HG03571 (cell line): Measurements from ENCODE around the gene OR6C65.
A peak's percentile ranks its signal among the peaks of the same experiment; 100 is the strongest.
"Not testable (repeated sequence)": the region's sequence is repeated elsewhere in the genome, so short reads cannot be mapped to it uniquely, and the experiment has no call there.

ENCODE experiments used
- ATAC-seq: cut with Tn5 transposase; IDR thresholded peaks from one replicate; pipeline ENCODE4 v1.9.1; 2021; ENCODE audit not compliant: unreplicated experiment

OR6C65 gene

DNA sequence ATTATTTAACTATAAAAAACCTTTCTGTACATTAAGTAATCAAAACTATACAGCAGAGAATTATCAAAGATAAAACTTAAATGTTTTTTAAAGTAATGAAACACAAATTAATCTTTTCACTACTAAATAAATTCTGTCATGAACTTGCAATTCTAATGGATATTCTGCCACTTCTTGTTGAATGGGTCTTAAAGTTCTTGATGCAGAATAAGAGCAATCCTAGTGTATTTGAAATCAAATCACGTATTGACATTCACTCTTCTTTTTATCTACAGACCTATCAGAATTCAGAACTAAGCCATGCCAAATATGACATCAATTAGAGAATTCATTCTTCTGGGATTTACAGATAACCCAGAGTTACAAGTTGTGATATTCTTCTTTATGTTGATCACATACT lies at the start of gene OR6C65:
Gene OR6C65, plus strand, starts transcription at position 301 of the 400 bp plus-strand sequence. Its CDS starts 0 bp downstream, at position 301.
- no peak for ATAC-seq

DNA sequence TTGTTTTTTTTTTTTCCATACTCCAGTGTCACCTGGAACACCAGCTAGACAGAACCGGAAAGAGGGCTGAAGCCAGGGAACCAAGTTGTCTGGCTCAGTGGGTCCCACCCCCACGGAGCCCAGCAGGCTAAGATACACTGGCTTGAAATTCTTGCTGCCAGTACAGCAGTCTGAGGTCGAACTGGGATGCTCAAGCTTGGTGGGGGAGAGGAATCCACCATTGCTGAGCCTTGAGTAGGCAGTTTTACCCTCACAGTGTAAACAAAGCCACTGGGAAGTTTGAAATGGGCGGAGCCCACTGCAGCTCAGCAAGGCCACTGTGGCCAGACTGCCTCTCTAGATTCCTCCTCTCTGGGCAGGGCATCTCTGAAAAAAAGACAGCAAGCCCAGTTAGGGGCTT lies 45.0 kb upstream of the OR6C65 start:
- ATAC-seq = not testable (repeated sequence)

DNA sequence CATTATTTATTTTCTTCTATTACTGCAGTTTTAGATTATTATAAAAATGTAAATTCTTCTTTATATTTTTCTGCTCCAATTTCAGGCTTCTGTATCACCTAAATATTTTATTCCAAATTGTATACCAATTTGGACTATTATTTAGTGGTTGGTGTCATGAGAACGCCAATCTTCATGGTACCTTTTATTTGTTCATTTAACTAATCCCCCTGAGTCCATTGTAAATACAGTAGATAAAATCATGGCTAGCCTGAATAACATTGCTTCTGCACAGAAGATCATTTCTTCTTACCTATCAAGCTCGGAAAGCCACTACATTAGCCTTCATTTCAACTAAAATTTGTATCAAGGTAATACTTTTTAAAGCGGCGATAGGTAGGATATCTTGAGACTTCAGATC lies 37.7 kb upstream of the OR6C65 start, which contains the start of gene OR6C75:
Gene OR6C75, plus strand, starts transcription at position 301 of the 400 bp plus-strand sequence. CDS start 2,136 bp downstream, outside the sequence.
- ATAC-seq = no peak

DNA sequence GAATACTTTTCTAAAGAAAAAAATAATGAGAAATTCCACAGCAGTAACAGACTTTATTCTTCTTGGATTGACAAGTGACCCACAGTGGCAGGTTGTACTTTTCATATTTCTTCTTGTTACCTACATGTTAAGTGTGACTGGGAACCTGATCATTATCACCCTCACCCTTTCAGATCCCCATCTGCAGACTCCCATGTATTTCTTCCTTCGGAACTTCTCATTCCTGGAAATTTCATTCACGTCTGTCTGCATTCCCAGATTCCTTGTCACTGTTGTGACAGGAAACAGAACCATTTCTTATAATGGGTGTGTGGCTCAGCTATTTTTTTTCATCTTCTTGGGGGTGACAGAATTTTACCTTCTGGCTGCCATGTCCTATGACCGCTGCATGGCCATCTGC lies 35.2 kb upstream of the OR6C65 start:
- ATAC-seq = no peak

DNA sequence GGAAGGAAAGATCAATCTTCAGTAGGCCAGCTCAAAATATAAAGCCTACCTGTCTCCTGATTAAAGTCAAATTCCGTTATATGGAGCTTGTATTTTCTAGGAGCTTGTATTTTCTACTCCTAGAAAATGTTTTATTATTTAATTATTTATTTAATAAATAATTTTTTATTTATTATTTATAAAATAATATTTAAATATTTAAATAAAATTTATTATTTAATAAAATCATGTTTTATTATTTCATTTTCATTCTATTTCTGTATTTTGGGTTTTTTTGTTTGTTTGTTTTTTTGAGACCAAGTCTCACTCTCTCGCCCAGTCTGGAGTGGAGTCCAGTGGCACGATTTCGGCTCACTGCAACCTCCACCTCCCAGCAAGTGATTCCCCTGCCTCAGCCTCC lies 27.8 kb upstream of the OR6C65 start:
- no peak for ATAC-seq

DNA sequence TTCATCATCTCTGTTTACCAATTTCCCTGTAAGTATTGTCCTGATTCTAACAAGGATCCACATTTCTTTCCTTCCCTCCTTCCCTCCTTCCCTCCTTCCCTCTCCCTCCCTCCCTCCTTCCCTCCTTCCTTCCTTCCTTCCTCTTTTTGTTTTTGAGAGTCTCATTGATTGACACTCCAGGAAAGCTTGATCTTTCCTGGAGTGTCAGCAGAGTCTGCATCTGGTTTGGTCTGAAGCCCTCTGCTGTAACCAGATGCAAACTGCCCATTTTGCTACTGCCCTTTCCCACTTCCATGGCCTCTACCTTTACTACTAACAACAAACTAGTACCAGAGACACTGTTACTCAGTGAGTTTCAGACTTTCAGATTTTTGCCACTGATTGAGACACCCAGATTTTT lies 14.4 kb upstream of the OR6C65 start:
- ATAC-seq = no peak

DNA sequence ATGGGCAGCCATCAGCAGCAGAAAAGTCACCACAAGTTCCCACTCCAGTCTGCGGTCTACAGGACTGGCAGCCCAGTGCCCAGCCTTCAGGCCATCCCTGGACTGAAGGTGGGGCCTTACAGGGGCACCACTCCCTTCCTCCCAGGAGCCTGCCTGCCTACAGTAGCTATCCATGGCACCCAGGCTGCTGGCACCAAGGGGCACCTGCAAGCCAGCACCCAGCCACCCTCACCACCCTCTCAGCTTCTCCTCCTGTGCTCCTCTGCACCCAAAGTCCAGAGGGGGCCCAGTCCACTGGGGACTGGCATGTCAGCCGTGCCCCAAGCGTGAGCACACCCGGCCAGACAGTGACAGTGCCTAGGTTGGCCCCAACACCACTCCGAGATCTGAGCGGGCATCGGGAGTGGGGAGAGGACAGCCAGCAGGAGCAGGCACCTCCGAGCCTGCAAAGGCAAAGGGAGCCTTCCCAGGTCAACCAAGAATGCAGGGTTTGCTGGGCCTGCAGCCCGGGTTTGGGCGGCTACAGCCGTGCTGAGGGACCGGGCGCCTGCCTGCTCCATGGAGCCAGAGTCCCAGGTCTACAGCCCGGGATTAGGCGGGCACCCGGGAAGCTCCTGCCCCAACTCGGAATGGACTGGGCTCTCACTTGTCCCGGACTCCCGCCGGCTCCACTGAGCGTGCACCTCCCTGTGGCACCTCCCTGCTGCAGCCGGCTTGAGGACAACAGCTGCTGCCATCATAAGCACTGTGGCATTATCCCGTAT lies 8.1 kb upstream of the OR6C65 start:
- no peak for ATAC-seq

DNA sequence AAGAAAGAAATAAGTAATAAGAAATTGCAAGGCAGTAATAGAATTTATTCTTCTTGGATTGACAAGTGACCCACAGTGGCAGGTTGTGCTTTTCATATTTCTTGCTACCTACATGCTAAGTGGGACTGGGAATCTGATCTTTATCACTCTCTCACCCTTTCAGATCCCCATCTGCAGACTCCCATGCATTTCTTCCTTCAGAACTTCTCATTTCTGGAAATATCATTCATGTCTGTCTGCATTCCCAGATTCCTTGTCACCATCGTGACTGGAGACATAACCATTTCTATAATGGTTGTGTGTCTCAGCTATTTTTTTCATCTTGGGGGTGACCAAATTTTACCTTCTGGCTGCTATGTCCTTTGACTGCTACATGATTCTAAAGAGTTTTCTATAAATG lies 4.0 kb upstream of the OR6C65 start:
- no peak for ATAC-seq

DNA sequence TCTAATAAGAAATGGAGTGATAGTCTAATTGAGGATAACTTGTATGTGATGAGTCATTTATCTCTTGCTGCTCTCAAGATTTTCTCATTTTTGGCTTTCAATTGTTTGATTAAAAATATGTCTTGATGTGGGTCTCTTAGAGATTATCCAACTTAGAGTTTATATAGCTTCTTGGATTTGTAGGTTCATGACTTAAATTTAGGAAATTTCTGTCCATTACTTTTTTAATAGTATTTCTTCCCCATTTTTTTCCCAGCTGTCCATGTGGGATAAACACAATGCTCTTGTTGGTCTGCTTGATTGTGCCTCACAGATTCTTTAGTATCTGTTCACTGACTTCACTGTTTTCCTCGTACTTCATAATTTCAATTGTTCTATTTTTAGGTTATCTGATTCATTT lies 7.5 kb downstream of the OR6C65 start:
- no peak for ATAC-seq

DNA sequence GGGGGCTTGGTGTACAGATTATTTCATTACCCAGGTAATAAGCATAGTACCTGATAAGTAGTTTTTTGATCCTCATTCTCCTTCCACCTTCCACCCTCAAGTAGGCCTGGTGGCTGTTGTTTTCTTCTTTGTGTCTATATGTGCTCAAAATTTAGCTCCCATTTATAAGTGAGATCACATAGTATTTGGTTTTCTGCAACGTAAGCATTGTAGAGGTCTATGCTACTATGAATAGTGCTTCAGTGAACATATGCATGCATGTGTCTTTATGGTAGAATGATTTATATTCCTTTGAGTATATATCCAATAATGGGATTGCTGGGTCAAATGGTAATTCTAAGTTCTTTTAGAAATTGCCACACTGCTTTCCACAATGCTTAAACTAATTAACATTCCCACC lies 8.8 kb downstream of the OR6C65 start:
- ATAC-seq = not testable (repeated sequence)

DNA sequence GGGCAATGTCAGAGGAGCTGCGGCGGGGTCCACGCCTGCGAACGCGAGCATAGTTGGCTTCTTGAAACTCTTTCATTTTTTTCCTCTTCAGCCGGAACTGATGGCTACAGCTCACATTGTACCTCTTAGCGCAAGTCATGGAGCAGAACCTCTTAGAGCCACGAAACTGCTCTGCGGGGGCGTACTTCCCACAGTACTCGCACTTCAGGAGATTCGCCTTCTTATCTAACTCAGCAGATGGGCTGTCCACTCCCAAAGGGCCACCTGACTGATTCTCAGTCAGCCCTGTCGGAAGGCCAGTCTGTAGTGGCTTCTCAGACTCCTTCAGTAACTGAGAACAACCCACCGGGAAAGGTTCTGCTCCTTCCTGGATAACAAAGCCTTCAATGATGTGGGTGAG lies 11.8 kb downstream of the OR6C65 start:
- ATAC-seq = not testable (repeated sequence)

DNA sequence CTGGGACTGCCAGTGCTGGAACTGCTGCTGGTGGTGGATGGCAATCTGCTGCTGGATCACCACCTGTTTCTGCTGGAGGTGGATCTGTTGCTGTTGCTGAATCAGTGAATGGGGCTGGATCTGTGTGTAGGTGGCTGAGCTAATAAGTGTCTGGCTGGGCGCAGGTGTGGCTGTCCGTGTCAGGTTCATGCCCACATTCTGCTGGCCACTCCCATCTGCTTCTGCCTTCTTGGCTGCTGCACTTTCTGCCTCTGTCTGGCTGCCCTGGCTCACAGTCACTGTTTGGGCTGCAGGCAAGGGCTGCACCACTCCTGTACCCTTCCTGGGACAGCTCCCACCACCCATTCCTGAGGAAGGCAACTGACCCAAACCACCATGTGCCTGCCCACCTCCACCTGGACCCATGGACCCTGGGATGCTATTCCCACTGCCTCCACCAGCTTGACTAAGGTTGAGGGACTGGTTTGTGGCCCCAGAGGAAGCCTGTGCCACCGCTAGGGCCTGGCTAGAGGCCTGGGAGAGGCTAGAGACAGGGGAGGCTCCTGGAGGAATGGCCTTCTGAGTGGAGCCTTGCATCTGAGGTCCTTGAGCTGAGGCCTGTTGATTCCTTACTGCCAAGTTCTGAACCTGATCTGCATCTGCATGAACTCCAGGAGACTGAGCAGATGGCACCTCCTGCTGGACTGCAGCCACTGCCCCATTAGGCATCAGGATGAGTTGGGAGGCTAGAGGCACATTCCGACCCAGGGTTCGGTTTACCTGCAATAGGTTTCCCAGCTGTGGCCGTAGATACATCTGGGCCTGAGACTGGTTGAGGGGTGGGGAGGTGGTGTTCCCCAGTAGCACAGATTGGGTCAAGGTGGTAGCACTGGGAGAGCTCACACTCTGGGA lies 13.4 kb downstream of the OR6C65 start:
- ATAC-seq = not testable (repeated sequence)

DNA sequence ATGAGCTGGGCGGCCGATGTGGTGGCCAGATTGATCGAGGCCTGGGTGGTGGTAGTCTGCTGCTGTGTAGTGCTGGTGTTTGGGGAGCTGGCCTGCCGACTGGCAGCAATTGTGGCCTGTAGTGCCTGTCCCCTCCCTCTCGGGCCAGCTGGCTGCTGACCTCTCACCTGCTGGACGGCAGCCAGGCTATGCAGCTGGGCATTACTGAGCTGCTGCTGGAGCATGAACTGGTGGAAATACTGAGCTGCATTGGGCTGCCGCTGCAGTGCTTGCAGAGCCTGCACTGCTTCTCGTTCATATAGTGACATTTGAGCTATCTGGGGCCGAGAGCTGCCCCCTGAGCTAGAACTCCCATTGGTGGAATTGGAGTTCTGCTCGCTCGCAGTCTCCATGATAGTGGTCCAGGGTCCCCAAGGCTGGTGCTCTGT lies 14.1 kb downstream of the OR6C65 start:
- ATAC-seq = not testable (repeated sequence)

DNA sequence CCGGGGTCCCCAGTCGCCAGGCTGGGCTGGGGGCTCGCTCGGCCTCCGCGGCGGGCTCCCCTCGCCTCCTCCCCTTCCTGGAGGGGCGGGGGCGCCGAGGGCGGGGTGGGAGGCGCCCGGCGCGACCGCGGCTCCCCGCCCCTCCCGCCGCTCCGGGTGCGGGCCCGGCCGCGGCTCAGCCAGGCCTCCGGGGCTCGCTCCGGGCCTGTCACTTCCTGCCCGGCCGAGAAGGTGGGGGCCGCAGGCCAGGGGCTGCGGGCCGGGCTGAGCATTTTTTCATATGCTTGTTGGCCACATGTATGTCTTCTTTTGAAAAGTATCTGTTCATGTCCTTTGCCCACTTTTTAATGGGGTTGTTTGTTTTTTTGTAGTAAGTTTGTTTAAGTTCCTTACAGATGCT lies 14.6 kb downstream of the OR6C65 start:
- ATAC-seq = peak; percentile 49

DNA sequence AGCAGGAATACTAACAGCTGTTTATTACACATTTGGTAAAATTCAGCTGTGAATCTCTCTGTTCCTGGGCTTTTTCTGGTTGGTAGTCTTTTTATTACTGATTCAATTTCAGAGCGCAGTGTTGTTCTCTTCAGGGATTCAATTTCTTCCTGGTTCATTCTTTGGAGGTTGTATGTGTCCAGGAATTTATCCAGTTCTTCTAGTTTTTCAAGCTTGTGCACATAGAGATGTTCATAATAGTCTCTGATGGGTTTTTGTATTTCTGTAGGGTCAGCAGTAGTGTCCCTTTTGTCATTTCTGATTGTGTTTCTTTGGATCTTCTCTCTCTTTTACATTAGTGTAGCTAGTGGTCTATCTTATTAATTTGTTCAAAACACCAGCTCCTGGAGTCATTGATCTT lies 16.6 kb downstream of the OR6C65 start:
- no peak for ATAC-seq

DNA sequence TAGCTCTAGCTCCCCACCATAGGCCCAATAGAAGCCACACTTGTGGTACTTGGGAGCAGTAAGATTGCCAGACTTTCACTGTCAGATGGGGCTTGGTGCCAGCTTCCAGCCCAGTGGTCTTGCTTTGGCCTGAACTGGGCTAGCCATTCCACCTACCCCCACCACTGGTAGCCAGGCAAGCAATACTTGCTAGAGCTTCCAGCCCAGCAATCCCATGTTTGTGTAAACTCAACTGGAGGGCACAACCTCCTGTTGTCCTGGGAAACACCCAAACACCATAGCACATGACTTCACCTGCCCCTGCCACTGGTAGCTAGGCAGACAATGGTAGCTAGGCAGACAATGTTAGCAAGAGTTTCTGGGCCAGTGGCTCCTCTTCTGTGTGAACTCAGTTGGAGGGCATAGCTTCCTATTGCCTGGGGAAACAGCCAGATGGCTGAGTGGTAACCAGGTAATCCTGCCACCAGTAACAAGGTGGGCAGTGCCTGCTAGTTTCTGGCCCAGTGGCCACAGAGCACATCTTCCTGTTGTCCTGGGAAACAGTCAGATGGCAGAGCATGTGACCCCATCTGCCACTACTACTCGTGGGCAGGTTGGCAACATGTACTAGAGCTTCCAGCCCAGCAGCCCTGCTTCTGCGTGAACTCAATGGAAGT lies 20.1 kb downstream of the OR6C65 start:
- no peak for ATAC-seq

DNA sequence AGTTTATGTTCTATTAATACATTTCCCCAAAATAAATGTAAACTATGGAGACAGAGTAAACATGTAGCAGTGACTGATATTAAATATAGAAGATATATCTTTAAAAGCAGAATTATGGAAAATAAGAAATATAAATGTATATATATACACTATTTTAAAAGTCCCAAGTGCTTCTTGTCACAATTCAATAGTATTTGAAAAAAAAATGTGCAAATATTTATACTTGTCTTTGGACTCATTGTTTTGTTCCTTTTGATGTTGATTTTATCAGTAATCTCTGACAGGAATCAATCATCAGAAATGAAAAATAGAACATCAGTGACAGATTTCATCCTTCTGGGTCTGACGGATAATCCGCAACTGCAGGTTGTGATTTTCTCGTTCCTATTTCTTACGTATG lies 25.6 kb downstream of the OR6C65 start, which contains the start of gene OR6C76:
Gene OR6C76, plus strand, starts transcription at position 301 of the 400 bp plus-strand sequence. Its CDS starts 0 bp downstream, at position 301.
- no peak for ATAC-seq

DNA sequence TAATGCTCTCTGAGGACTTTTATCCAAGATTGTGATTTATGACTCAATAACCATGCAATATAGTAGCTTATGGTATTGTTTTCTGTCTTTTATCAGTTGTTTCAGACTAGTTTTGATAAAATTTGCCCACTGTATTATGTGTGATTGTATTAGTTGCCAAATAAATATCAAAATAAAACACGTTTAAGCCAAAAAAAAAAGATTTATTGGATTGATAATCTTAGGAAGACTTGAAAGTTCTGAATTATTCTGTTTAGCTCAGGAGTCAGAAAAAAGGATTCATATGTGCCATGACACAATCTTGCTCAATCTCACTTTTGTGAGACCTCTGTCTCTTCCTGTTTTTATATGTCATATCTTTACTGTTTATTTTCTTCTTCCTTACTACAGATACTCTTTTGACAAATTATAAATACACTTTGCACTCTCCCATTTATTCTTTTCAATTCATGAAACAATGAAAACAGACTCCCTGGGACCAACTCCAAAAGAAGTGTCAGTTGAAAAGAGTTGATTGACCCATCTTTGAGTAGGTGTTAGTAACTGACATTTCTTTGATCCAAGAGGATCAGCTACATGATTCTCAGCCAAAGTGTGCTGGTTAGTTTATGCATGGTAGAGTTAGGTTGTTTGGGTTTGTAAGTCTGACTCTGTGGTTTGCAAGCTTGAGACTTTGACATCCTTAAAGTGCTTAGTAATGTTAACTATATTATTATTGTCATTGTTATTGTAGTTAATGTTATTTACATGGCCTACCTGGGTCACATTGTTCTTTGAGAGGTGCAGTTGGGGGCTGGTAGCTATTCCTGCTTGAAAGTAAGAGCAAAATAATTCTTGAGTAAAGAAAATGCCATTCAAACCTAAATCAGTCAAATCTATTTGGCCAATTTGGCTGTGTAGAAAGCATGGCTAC lies 28.3 kb downstream of the OR6C65 start:
- no peak for ATAC-seq

DNA sequence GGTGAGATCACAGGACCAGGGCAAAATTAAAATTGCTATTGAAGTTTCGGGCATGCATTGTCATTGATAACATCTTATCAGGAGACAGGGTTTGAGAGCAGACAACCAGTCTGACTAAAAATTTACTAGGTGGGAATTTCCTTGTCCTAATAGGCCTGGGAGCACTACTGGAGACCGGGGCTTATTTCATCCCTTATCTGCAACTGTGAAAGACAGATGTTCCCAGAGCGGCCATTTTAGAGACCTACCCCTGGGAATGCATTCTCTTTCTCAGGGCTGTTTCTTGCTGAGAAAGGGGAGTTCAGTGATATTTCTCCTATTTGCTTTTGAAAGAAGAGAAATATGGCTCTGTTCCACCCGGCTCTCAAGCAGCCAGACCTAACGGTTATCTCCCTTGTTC lies 40.9 kb downstream of the OR6C65 start:
- ATAC-seq = not testable (repeated sequence)

DNA sequence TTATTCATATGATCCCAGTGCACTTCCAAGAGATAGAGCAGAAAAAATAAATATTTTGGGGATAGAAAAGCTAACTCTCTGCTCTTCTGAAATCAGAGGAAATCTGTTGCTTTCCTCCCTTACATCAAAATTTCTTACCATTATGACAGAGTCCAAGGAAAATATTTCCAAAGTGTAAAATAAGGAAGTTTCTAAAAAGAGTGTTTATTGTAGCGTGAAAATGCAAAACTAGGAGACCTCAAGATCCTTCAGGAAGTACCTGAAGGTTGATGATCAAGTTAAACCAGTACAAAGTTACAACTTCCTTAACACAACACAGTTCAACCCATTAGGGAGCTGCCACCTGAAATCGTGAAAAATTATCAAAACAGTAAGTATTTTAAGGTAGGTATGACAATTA lies 43.4 kb downstream of the OR6C65 start, which contains the start of gene OR6C2:
Gene OR6C2, plus strand, starts transcription at position 301 of the 400 bp plus-strand sequence. CDS start 8,138 bp downstream, outside the sequence.
- no peak for ATAC-seq
